SK-N-DZ (cell line): Measurements from ENCODE around the gene RND2.
"Not testable (repeated sequence)": the region's sequence is repeated elsewhere in the genome, so short reads cannot be mapped to it uniquely, and the experiment has no call there.

Experiments used
- DNase-seq: peaks from one replicate; pipeline ENCODE4 v3.0.0-alpha.2; 2015; ENCODE audit warnings: low spot score

The RND2 gene

DNA sequence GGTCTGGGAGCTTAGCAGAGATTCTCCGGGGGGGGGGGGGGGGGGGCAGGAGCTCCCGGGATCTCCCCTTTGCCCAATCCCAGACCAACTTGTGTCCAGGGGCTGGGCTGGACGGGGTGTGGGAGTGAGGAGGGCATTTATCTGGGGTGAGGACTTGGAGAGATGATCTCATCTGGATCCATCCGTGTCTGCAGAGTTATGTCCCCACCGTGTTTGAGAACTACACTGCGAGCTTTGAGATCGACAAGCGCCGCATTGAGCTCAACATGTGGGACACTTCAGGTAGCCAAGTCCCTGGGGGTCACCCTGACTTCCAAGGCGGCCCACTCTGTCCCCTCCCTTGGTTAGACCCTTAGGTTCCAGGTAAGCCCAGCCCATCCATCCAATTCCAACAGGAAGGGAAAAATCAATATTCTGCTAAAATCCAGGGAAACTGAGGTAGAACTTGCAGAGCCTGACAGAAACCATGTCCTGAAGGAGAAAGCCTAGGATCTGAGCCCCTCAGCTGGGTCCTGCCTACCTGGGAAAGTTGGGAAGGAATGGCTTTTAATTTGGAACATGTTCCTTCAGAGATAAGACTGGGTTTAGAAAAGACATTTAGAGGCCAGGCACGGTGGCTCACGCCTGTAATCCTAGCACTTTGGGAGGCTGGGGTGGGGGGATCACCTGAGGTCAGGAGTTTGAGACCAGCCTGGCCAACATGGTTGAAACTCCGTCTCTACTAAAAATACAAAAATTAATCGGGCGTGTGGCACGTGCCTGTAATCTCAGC is 921 bp downstream of the RND2 start:
- peak; percentile 45 for DNase-seq

DNA sequence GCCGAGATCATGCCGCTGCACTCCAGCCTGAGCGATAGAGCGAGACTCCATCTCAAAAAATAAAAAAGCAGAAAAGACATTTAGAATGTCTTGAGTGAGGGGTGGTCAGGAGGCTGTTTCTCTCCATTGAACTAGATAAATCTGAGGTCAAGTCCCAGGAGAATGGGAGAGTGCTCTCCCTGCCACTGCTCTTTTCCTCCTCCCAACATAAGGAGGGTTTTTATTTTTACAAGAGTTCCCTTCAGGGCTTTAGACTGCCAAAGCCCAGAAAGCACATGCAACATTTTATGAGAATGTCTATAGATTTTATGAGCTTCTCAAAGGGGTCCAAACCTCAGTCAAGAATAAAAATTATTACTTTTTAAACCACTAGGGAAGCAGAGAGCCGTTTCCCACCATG is 1.6 kb downstream of the RND2 start:
- DNase-seq, result no peak

DNA sequence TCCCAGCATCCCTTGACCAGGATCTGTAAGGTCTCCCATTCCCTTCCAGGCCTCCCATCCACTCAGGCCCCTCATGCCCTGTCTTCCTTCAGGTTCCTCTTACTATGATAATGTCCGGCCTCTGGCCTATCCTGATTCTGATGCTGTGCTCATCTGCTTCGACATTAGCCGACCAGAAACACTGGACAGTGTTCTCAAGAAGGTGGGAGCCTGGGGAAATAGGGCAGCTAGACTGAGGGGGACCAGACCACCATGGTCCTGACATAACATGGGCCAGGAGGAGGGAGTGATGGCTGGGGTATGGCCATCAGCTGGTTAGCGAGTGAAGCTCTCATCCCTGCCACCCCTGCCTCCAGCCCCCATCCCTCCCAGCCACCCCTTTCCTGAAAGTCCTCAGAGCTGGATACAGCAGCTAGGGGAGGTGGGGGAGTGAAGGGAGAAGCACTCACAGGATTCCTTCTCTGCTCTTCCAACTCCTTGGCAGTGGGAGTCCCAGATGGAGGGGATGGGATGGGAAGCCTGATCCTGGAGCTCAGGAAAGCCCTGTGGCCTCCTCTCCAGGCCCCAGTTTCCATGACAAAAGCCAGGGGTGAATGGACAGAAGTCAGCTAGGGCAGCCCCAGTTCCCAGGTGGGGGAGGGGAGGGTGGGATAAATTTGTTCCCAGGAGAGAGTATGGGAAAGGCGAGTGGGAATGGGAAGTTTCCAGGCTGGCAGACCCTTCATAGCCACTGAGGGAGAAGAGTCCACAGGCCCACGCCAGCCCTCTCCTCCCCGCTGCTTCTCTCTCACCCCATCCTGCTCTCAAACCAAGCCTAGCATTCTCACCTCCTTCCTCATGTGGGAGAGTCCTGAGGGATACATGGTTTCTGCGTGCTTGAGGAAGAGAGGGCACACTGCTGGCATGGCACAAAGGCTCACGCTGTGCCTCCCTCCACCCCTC is 2.3 kb downstream of the RND2 start:
- DNase-seq, result no peak

DNA sequence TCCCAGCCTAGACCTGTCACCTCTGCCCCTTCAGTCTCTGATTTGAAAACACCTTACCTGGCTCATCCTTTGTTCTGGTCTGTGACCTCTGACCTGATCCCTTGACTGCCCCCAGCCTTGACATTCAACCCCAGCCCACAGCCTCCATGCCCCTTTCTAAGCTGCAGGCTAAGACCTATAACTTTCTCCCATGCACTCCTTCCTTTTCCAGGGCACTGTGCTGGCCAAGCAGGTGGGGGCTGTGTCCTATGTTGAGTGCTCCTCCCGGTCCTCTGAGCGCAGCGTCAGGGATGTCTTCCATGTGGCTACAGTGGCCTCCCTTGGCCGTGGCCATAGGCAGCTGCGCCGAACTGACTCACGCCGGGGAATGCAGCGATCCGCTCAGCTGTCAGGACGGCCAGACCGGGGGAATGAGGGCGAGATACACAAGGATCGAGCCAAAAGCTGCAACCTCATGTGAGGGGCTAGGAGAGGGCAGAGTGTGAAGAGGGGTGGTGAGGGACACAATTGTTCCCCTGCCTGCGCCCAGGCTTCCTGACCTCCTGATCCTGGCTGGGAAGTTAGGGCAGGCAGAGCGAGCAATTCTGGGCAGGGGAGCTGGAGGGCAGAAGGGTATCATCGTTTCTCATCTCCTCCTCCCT is 3.3 kb downstream of the RND2 start:
- no peak for DNase-seq

DNA sequence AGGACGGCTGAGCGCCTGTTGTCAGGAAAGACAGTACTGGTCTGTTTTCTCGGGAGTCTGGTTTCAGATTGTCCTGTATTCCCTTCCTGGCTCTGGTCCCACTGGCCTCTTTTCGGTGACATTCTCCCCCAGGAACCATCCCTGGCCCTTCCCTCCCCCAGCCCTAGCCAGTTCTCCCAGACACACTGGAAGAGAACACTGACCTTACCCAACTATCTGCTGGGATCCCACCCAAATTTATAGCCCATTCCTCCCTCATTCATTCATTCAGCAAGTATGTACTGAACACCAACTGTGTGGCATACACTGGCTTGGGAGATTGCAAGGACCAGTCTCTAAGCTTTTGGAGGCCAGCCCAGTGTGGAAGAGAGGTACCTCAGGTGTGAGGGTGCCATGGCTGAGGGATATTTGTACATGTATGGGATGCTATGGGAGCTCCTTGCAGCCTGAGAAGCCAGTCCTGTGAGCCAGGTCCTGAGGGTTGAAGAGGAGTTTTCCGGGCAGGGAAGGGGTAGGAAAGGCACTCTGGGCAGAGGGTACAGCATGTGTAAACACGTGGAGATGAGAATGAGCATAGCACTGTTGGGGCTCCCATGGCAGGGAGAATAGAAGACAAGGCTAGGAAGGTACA is 5.2 kb downstream of the RND2 start:
- no peak for DNase-seq

DNA sequence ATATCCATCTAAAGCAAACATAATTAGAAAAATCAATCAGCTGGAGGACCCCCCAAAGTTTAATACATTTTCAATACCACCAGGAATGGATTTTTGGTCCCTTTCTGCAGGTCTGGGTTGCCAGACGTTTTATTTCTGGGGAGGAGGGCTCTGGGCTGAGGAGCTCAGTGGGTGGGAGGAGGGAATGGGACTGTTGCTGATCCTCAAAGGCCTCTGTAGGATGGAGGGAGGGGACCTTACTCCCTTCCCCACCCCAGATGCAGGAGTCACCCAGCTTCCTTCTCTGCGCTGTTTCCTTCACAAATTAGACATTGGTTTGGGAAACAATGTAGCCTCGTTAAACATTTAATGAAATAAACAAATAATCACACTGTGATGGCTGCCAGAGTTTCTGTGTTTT is 6.6 kb downstream of the RND2 start:
- DNase-seq, result no peak

DNA sequence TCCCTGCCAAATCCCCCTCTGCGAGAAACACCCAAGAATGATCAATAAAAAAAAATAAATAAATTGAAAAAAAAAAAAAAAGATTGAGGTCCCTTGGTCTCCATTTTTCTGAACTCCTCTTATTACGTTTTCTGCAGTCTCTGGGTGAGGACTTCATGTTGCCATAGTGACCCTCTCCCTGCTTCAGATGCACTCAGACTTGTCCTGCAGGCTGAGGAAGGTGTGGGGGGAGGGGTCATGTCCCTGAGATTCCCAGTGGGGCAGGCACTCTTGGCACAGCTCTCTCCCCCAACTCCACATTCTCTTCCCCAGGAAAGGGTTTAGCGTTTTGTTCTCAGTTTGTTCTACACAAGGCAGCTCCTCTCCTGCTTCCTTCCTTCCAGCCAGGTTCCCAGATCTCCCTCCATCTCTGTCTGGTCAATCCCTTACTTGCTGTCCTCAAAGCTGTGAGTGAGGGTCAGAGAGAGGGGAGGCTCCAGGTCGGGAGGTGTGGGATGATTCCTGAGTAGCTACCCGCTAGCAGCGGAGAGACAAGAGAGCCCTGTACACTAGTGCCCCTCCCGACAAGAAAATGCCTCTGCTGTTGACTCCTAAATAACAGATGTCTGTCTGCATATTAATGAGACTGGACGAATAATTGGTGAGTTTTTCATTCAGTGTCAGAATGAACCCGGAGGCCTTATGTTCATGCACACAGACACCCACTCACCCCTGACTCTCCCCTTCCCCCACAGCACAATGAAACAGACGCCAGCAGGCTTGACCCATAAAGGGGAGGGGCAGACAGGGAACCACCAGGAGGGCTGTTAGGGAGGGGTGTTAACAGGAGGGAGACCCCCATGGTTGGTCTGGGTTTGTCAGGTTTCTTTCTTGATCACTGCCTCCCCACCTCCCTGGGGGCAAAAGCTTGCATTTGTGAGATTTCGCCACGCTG is 9.2 kb downstream of the RND2 start:
- DNase-seq, result peak; percentile 71

DNA sequence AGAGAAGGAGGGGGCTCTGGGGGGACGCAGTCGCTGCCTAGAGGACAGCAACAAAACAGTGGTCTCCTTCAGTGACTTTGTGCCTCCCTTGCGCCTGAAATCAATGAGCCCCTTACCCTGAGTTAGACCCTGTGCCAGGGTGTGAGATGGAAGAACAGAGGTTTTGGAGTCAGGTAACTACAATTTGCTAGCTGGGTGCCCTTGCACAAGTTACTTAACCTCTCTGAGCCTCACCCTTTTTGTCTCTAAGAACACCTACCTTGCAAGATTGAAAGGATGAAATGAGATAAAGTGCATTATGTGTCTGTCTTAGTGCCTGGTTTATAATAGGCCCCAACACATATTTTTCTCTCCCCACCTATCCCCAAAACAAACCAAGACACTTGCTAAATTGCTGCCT is 9.9 kb downstream of the RND2 start:
- DNase-seq, result no peak

DNA sequence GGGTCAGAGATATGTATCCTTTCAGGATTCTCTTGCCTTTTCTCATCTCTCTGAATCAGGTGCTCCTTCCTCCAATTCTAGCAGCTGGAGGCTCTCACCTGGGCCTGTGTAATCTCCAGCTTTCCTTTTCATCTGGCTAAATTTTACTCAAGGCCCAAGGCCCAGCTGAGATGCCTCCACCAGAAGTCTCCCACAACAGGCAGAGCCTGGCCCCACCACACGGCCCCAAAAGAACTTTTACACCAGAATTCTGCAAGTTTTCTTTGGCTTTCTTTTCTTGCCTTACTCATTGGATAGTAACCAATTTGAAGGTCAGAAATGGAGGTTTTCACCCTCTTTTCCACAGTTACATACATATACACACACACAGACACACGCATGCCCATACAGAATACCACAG is 14.6 kb downstream of the RND2 start:
- no peak for DNase-seq

DNA sequence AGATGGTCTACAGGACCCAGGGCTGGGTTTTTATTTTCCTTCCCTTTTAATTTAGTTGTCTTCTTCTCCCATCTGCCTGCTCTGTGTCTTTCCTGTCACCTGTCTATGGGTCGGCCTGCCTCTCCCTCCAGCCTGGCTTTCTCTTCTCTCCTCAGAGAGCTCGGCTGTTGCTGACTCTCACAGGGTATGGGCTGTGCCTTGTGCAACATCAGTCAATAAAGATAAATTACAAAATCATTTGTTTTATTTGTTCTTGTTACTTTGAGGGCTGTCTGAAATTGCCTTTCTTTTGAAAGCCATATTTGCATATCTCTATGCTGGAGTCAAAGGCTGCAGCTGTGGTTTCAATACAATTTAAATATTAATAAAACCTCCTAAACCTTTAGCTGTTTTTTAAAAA is 15.6 kb downstream of the RND2 start:
- no peak for DNase-seq

DNA sequence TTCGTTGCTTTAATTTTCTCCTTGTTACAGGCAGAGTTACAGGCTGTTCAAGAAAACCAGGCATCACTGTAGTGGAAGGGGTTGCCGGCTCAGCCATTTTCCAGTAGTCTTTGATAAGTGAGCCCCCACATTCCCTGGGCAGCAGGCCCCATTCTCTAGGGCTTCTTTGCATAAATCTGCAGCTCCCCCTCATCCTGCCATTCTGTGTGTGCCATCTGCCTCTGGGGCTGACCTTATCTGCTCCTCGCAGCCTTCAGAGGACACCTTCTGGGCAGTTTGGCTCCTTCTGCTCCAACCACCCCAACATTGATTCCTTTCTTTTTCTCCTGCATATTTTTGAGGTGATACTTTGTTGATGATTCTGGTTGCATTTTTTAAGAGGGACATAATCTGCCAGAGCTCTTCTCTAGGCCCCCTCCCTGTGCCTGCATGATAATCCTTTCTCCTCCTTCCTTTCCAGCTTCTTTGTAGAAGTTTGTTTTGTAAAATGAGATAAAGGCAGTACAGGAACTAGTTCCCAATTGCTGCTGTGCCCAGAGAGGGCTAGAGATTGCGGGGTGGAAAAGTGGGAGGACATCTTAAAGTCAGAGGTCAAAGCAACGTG is 17.1 kb downstream of the RND2 start:
- no peak for DNase-seq

DNA sequence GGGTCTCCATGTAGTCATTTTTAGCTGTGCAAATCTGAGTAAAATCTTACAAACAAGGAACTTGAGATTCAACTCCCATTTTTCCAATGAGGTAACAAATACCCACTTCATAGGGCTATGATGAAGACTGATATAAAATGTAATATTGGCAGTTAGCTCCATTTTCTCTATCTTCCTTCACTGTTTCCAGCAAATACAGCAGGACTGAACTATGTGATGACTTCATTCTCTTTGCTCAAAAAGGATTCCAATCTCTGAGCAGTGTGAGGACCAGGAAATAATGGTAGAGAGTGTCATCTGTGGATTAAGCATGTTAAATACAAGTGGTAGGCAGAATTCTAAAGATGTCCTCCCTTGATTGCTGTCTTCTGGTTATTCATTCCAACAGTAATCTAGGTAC is 18.3 kb downstream of the RND2 start:
- no peak for DNase-seq

DNA sequence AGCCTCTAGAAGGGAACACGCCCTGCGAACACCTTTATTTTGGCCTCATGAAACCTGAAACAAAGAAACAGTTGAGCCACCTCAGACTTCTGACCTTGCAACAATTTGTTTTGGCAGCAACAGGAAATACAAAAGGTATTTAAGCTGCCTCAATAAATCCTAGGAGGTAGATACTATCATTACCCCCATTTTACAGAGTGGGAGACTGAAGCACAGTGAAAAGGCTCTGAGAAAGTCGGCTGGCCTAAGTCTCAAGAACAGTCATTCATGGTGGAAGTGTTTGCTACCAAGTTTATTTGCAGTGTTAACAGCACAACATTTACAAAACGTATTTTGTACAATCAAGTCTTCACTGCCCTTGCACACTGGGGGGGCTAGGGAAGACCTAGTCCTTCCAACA is 19.0 kb downstream of the RND2 start:
- DNase-seq, result no peak

DNA sequence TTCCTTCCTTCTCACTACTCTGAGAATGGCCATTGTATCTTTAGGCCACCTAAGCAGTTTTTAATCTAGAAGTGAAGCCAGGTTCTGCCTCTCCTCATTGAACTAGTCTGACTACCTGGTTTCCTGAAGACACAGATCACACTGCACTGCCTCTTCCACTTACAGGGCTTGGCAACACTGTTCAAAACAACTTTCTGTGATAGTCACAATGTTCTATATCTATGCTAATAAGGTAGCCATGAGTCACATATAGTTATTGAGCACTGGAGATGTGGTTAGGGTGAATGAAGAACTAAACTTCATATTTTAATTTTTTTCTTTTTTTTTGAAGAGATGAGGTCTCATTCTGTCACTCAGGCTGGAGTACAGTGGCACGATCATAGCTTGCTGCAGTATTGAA is 26.9 kb downstream of the RND2 start:
- DNase-seq, result no peak

DNA sequence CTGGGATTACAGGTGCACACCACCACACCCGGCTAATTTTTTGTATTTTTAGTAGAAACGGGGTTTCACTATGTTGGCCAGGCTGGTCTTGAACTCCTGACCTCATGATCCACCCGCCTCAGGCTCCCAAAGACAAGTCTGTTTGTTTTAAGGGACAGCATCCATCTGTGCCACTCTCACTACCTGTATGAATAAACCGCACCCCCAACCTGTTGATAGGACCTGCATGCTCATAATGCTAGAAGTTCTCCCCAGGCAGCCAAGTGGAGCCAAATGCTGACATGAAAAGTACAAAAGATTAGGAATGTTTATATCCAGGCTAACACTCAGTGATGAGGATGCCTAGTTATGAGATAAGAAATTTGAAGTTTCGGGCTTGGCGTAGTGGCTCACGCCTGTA is 28.0 kb downstream of the RND2 start:
- not testable (repeated sequence) for DNase-seq

DNA sequence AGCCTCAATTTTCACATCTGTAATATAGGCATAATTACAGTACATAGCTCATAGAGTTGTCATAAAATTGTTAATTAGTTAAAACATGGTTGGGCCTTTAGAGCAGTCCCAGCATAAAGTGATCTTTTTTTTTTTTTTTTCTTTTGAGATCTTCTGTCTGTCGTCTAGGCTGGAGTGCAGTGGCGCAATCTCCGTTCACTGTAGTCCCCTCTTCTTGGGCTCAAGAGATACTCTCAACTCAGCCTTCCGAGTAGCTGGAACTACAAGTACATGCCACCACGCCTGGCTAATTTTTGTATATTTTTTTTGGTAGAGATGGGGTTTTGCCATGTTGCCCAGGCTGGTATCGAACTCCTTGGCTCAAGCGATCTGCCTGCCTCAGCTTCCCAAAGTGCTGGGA is 31.0 kb downstream of the RND2 start:
- DNase-seq, result no peak

DNA sequence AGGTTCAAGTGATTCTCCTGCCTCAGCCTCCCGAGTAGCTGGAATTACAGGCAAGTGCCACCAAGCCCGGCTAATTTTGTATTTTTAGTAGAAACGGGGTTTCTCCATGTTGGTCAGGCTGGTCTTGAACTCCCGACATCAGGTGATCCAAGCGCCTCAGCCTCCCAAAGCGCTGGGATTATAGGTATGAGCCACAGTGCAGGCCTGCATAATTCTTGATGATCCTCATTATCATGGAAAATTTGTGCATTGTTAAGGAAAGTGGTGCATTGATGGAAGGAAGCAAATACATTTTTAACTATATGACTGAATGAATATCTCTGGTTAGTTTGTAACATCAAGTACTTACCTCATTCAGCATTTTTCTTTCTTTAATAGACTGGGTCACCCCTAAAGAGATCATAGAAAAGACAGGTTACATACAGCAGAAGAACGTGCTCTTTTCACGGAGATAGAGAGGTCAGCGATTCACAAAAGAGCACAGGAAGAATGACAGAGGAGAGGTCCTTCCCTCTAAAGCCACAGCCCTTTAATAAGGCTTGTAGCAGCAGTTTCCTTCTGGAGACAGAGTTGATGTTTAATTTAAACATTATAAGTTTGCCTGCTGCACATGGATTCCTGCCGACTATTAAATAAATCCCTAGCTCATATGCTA is 38.1 kb downstream of the RND2 start:
- DNase-seq, result no peak

DNA sequence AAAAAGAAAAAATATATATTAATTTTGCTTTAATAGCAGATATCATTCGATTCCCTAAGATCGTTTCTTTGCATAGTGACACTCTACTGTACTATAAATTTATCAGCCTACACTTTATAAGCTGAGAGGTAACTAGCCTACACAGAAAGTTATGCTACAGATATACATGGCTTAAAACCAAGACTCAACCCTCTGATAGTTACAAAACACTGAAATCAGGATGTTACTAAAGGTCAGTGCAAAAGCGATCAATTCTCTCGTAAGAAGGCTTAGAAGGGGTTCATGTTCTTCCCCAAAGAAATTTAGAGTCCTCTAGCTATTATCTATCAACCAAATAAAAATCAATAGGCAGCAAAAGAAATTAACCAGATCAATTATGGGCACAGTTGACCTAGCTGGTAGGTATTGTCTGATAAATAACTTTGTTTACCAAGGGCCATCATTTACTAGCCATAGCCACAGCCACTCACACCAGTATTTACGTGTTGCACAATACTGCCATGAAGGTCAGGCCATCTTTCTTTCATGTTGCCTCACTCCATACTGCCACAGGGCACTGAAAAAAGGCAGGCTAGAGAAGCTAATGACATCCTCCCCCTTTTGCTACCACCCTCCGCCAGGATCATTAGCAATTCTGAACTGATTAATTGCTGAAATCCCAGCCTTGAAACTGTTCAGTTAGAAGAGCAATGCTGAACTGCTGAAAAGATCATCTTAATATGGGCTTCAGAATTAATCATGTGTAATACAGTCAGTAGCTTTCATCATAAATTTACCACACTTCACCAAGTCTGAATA is 43.7 kb downstream of the RND2 start:
- no peak for DNase-seq

DNA sequence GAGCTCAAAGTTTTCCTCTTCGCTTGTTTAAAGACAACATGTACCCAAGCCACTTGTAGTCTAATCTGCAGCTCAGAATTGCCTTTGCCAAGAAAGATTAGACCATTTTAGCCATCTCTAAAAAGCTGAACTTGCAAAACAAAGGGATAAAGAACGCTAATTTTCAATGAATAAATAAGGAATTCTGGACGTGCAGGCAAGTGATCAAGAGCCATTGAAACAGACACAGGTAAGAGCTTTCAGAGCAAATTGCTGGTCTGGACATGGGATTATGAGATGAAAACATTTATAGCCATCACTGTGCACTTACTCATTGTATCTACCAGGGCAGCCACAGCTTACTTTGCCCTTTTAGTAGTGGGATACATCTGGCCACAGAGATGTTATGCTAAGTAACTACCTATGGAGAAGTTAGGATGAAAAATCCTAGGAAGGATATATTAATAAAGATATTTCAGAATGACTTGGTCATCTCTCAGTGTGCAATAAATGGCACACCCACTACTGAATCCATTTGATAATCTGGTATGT is 44.4 kb downstream of the RND2 start:
- no peak for DNase-seq
